ENCODE data around the gene UNC5A.

UNC5A gene

GRCh38 chr5:176889321-176890280, 79.2 kb downstream of the UNC5A start:
- TF ChIP-seq BHLHE40 (IDR thresholded peaks at IDR 0.05; ENCODE audit: borderline replicate concordance): no peak
- TF ChIP-seq ZNF384 (IDR thresholded peaks at IDR 0.05): no peak
- no peak for TF ChIP-seq PKNOX1 (IDR thresholded peaks at IDR 0.05)
- no peak for TF ChIP-seq L3MBTL2 (conservative IDR thresholded peaks at IDR 0.05)
- TF ChIP-seq FOXK2 (IDR thresholded peaks at IDR 0.05): no peak
- TF ChIP-seq NFRKB (IDR thresholded peaks at IDR 0.05): no peak
- TF ChIP-seq ARNT (IDR thresholded peaks at IDR 0.05): no peak
- no peak for TF ChIP-seq HDGF (IDR thresholded peaks at IDR 0.05; ENCODE audit: borderline replicate concordance)
- no peak for TF ChIP-seq FOXA1 (IDR thresholded peaks at IDR 0.05)
- no peak for TF ChIP-seq FOXM1 (IDR thresholded peaks at IDR 0.05; ENCODE audit: borderline replicate concordance)
- TF ChIP-seq SUZ12 (IDR thresholded peaks at IDR 0.05): no peak
- no peak for TF ChIP-seq LEF1 (IDR thresholded peaks at IDR 0.05; ENCODE audit: borderline replicate concordance)
- TF ChIP-seq SP1 (IDR thresholded peaks at IDR 0.05): no peak
- TF ChIP-seq CTBP1 (IDR thresholded peaks at IDR 0.05; ENCODE audit: borderline replicate concordance): no peak
- no peak for TF ChIP-seq TARDBP (IDR thresholded peaks at IDR 0.05)
- TF ChIP-seq ELF4 (IDR thresholded peaks at IDR 0.05): no peak
- ChIA-PET CTCF (no interaction called here), POLR2A (no interaction called here)
- no peak for DNase-seq (ENCODE audit: extremely low spot score)

GRCh38 chr5:176890455-176891330, 80.3 kb downstream of the UNC5A start:
- TF ChIP-seq PKNOX1 (IDR thresholded peaks at IDR 0.05): no peak
- TF ChIP-seq HDGF (IDR thresholded peaks at IDR 0.05; ENCODE audit: borderline replicate concordance): no peak
- no peak for TF ChIP-seq SP1 (IDR thresholded peaks at IDR 0.05)
- no peak for TF ChIP-seq NFRKB (IDR thresholded peaks at IDR 0.05)
- no peak for TF ChIP-seq ARNT (IDR thresholded peaks at IDR 0.05)
- no peak for TF ChIP-seq L3MBTL2 (conservative IDR thresholded peaks at IDR 0.05)
- TF ChIP-seq BHLHE40 (IDR thresholded peaks at IDR 0.05; ENCODE audit: borderline replicate concordance): no peak
- no peak for TF ChIP-seq TARDBP (IDR thresholded peaks at IDR 0.05)
- no peak for TF ChIP-seq ELF4 (IDR thresholded peaks at IDR 0.05)
- TF ChIP-seq SUZ12 (IDR thresholded peaks at IDR 0.05): no peak
- no peak for TF ChIP-seq CTBP1 (IDR thresholded peaks at IDR 0.05; ENCODE audit: borderline replicate concordance)
- no peak for TF ChIP-seq LEF1 (IDR thresholded peaks at IDR 0.05; ENCODE audit: borderline replicate concordance)
- no peak for TF ChIP-seq FOXA1 (IDR thresholded peaks at IDR 0.05)
- TF ChIP-seq FOXK2 (IDR thresholded peaks at IDR 0.05): no peak
- TF ChIP-seq FOXM1 (IDR thresholded peaks at IDR 0.05; ENCODE audit: borderline replicate concordance): no peak
- TF ChIP-seq ZNF384 (IDR thresholded peaks at IDR 0.05): no peak
- no peak for DNase-seq (ENCODE audit: extremely low spot score)
- ChIA-PET POLR2A (no interaction called here), CTCF (no interaction called here)

- CTCF ChIA-PET: no interaction called here
- DNase-seq (ENCODE audit: extremely low spot score): no peak
- no peak for TF ChIP-seq SP1 (IDR thresholded peaks at IDR 0.05)
- no peak for TF ChIP-seq L3MBTL2 (conservative IDR thresholded peaks at IDR 0.05)
- TF ChIP-seq FOXA1 (IDR thresholded peaks at IDR 0.05): no peak
- no peak for TF ChIP-seq BHLHE40 (IDR thresholded peaks at IDR 0.05; ENCODE audit: borderline replicate concordance)
- no peak for TF ChIP-seq NFRKB (IDR thresholded peaks at IDR 0.05)
- no peak for TF ChIP-seq FOXM1 (IDR thresholded peaks at IDR 0.05; ENCODE audit: borderline replicate concordance)
- POLR2A ChIA-PET: no interaction called here
These were observed 81.1 kb downstream of the UNC5A start for GRCh38 chr5:176891331-176891958.

- ChIA-PET CTCF (no interaction called here), POLR2A (interaction anchor here (0.7 kb wide), 1 partner anchor 84 kb away, joined by 3 read pairs; no protein-coding TSS in a partner anchor)
- no peak for DNase-seq (ENCODE audit: extremely low spot score)
- TF ChIP-seq SP1 (IDR thresholded peaks at IDR 0.05) (no peak), L3MBTL2 (conservative IDR thresholded peaks at IDR 0.05) (no peak), FOXA1 (IDR thresholded peaks at IDR 0.05) (no peak), HDGF (IDR thresholded peaks at IDR 0.05; ENCODE audit: borderline replicate concordance) (no peak), ARNT (IDR thresholded peaks at IDR 0.05) (no peak), ELF4 (IDR thresholded peaks at IDR 0.05) (no peak), FOXK2 (IDR thresholded peaks at IDR 0.05) (no peak), LEF1 (IDR thresholded peaks at IDR 0.05; ENCODE audit: borderline replicate concordance) (no peak), PKNOX1 (IDR thresholded peaks at IDR 0.05) (no peak), CTBP1 (IDR thresholded peaks at IDR 0.05; ENCODE audit: borderline replicate concordance) (no peak), FOXM1 (IDR thresholded peaks at IDR 0.05; ENCODE audit: borderline replicate concordance) (no peak), BHLHE40 (IDR thresholded peaks at IDR 0.05; ENCODE audit: borderline replicate concordance) (no peak), ZNF384 (IDR thresholded peaks at IDR 0.05) (no peak), NFRKB (IDR thresholded peaks at IDR 0.05) (no peak), SUZ12 (IDR thresholded peaks at IDR 0.05) (no peak), TARDBP (IDR thresholded peaks at IDR 0.05) (no peak)
These were observed 82.3 kb downstream of the UNC5A start for GRCh38 chr5:176892663-176893062.

- ChIA-PET CTCF (no interaction called here), POLR2A (no interaction called here)
- DNase-seq (ENCODE audit: extremely low spot score): no peak
- TF ChIP-seq NFRKB (IDR thresholded peaks at IDR 0.05): no peak
- TF ChIP-seq CTBP1 (IDR thresholded peaks at IDR 0.05; ENCODE audit: borderline replicate concordance): no peak
- TF ChIP-seq LEF1 (IDR thresholded peaks at IDR 0.05; ENCODE audit: borderline replicate concordance): no peak
- no peak for TF ChIP-seq PKNOX1 (IDR thresholded peaks at IDR 0.05)
- no peak for TF ChIP-seq HDGF (IDR thresholded peaks at IDR 0.05; ENCODE audit: borderline replicate concordance)
- no peak for TF ChIP-seq ARNT (IDR thresholded peaks at IDR 0.05)
- TF ChIP-seq BHLHE40 (IDR thresholded peaks at IDR 0.05; ENCODE audit: borderline replicate concordance): no peak
- TF ChIP-seq FOXM1 (IDR thresholded peaks at IDR 0.05; ENCODE audit: borderline replicate concordance): no peak
- no peak for TF ChIP-seq SUZ12 (IDR thresholded peaks at IDR 0.05)
- TF ChIP-seq SP1 (IDR thresholded peaks at IDR 0.05): no peak
- TF ChIP-seq L3MBTL2 (conservative IDR thresholded peaks at IDR 0.05): no peak
- no peak for TF ChIP-seq FOXA1 (IDR thresholded peaks at IDR 0.05)
- TF ChIP-seq FOXK2 (IDR thresholded peaks at IDR 0.05): no peak
- no peak for TF ChIP-seq ELF4 (IDR thresholded peaks at IDR 0.05)
These were observed 83.9 kb downstream of the UNC5A start for GRCh38 chr5:176894298-176894697.

All from HEK293T (cell line).